Bronchial epithelial cell (primary cell): ENCODE results near the gene PPP1CA. TPM values are rescaled to one million over a fixed set of nuclear protein-coding genes. Genes with fewer than 3 reads are reported as not detected.

ENCODE experiments used
- DNase-seq: peaks from one replicate; pipeline ENCODE4 v3.0.0-alpha.2; 2010; ENCODE audit warnings: low read depth
- FAIRE-seq: peaks from 2 replicates; lab custom pipeline; 2011; peaks lifted over from hg19 to GRCh38; lab: Jason Lieb, UNC
- H3K27me3 ChIP-seq: 2 replicates; pipeline ENCODE4 v1.5.1; 2011; ENCODE audit warnings: low read length; ENCODE audit not compliant: control insufficient read depth, insufficient read depth
- H3K36me3 ChIP-seq: 2 replicates; pipeline ENCODE4 v1.5.1; 2011; ENCODE audit warnings: low read length; ENCODE audit not compliant: control insufficient read depth, insufficient read depth
- H3K4me3 ChIP-seq: 2 replicates; pipeline ENCODE4 v1.5.1; 2011; ENCODE audit warnings: mild to moderate bottlenecking, low read depth, low read length, control low read depth
- total RNA-seq: library from RNA; depleted of rRNA; stranded (reverse); fragments of >200 nt; gene quantifications from 2 replicates; pipeline ENCODE4 v1.2.1, GENCODE V29; 2014
- TF ChIP-seq, protein P1 (sequence below): IDR thresholded peaks from 2 replicates; pipeline ENCODE4 v1.5.1; 2011; ENCODE audit warnings: mild to moderate bottlenecking, moderate library complexity, low read length, control low read depth, inconsistent platforms; ENCODE audit not compliant: insufficient read depth, severe bottlenecking

Gene PPP1CA
- total RNA-seq, 1 donor from 2014 or later = 209 TPM

DNA sequence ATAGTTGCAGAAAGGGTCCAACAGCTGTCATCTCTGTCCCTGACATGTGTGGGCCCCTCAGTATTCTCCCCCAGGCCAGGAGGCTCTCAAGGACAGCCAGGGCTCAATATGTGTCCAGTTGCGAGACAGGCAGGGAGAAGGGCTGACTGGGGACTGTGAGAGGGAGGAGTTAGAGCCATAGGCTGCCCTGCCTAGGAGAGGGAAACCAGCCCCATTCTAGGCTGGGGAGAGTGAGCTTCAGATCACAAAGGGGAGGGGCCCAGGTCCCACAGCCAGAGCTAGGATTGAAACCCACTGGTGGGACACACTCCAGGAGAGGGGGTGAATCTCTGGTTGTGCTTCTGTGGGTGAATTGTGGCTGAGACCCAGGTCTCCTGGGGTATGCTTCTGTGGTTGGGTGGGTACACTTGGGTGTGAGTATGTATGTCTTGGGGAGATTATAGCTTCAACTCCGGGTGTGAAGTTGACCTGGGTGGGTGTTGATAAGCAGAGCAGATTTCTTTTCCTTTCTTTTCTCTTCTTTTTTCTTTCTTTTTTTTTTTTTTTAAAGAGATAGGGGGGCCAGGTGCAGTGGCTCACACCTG lies 11.7 kb upstream of the PPP1CA start:
- TF ChIP-seq, protein P1, sequence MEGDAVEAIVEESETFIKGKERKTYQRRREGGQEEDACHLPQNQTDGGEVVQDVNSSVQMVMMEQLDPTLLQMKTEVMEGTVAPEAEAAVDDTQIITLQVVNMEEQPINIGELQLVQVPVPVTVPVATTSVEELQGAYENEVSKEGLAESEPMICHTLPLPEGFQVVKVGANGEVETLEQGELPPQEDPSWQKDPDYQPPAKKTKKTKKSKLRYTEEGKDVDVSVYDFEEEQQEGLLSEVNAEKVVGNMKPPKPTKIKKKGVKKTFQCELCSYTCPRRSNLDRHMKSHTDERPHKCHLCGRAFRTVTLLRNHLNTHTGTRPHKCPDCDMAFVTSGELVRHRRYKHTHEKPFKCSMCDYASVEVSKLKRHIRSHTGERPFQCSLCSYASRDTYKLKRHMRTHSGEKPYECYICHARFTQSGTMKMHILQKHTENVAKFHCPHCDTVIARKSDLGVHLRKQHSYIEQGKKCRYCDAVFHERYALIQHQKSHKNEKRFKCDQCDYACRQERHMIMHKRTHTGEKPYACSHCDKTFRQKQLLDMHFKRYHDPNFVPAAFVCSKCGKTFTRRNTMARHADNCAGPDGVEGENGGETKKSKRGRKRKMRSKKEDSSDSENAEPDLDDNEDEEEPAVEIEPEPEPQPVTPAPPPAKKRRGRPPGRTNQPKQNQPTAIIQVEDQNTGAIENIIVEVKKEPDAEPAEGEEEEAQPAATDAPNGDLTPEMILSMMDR = no peak
- DNase-seq = no peak
- Histone ChIP-seq H3K4me3 (no peak overlapping the region), H3K27me3 (peaks cover 8% of the 10 kb centered on the region), H3K36me3 (no peaks in the 10 kb centered on the region)
- FAIRE-seq = peak; percentile 60

DNA sequence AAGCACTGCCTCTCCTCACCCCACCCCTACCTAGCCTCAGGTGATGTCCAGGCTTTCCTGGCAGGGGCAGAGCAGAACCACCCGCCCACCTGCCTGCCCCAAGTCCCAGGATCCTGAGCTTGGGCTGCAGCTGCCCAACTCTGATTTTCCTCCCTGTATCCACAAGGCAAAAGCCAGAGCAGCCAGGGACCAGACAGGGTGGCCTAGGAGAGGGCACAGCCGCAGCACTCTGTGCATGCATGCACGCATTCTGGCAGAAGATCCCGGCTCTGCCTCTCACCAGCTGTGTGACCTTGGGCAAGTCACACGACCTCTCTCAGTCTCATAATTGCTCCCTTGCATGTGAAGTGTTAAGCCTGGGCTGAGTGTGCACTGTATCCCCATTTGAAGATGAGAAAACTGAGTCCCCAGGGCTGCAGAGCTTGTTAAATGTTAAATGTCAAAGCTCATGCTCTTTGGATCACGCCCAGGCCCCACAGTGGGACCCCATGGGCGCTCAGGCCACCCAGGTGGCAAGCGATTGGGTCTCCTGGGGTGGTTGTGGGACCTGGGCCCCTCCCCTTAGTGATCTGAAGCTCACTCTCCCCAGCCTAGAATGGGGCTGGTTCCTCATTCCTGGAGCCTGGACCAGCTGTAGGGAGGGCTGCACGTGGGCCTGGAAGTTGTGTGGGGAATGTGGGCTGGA lies 11.0 kb upstream of the PPP1CA start:
- FAIRE-seq (no peak), DNase-seq (no peak)
- peaks cover 10% of the 10 kb centered on the region for H3K27me3 ChIP-seq
- no peaks in the 10 kb centered on the region for H3K36me3 ChIP-seq
- TF ChIP-seq, protein P1 = no peak
- no peak overlapping the region for H3K4me3 ChIP-seq

DNA sequence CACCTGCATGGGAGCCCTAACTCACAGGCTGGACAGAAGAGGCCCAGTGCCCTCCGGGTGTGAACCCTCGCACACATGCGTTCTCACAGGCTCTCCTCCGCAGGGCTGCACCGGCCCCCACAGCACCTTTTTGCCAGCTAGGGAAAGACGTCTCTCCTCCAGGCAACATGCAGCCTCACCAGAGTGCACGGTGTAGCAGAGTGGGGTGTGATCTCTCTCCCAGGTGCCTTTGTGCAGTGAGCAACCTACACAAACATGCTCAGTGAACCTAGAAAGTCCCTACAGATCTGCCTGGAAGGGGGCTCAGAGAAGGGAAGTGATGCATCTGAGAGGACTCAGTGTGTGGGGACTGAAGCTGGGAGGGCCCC lies 10.1 kb upstream of the PPP1CA start:
- Histone ChIP-seq H3K4me3 (no peak overlapping the region), H3K27me3 (peaks cover 10% of the 10 kb centered on the region), H3K36me3 (no peaks in the 10 kb centered on the region)
- FAIRE-seq (no peak), DNase-seq (no peak)
- TF ChIP-seq, protein P1 = no peak

- no peak overlapping the region for H3K4me3 ChIP-seq
- H3K27me3 ChIP-seq = peaks cover 10% of the 10 kb centered on the region
- TF ChIP-seq, protein P1 = no peak
- no peak for FAIRE-seq
- no peaks in the 10 kb centered on the region for H3K36me3 ChIP-seq
- no peak for DNase-seq
These were observed 9.5 kb upstream of the PPP1CA start for GRCh38 chr11:67410984-67411784.

DNA sequence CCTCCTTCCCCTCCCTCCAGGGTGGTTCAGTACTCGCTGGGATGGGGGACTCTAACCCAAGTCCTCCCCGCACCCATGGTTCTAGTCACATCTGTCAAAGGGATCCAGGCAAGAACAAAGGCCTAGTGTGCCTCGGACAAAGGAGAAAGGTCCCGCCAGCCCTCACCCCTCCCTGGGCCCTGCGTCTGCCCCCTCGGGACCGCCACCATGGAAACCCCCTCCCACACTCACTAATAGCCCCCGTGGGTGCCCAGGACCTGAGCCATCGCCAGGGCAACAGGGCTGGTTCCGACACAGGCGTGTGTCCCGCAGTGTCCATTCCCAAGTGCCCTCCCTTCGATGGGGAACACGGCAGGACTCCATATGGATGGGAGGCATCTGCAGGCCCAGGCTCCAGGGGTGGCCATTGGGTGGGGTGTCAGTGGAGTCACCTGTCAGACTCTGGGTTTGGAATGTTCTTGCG lies 8.7 kb upstream of the PPP1CA start:
- peak; percentile 81 for FAIRE-seq
- no peak for DNase-seq
- no peak overlapping the region for H3K4me3 ChIP-seq
- peaks cover 10% of the 10 kb centered on the region for H3K27me3 ChIP-seq
- TF ChIP-seq, protein P1 = no peak
- no peaks in the 10 kb centered on the region for H3K36me3 ChIP-seq
